Measurements from ENCODE around the gene USP24.
"Not testable (repeated sequence)": the region's sequence is repeated elsewhere in the genome, so short reads cannot be mapped to it uniquely, and the experiment has no call there.

Gene USP24

DNA sequence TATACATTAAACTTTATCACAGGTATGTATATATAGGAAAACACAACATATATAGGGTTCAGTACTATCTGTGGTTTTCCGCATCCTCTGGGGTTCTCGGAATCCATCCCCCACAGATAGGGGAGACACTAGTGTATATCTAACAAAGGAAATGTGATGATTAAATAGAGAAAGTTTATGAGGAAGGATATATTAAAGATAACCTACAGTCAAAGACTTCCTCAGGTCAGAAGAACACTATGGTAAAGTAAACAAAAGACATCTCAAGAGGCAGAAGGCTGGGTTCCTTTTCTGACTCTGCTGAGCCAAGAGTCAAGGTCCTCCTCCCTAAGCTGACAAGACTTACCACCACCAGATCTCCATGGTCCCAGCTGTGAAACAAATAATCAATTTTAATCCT is 12.1 kb downstream of the USP24 start:
- DNase-seq (ENCODE audit: low read depth) = no peak
- H3K4me3 ChIP-seq (ENCODE audit: low read length) = no peak overlapping the region
- TF ChIP-seq, protein P1, sequence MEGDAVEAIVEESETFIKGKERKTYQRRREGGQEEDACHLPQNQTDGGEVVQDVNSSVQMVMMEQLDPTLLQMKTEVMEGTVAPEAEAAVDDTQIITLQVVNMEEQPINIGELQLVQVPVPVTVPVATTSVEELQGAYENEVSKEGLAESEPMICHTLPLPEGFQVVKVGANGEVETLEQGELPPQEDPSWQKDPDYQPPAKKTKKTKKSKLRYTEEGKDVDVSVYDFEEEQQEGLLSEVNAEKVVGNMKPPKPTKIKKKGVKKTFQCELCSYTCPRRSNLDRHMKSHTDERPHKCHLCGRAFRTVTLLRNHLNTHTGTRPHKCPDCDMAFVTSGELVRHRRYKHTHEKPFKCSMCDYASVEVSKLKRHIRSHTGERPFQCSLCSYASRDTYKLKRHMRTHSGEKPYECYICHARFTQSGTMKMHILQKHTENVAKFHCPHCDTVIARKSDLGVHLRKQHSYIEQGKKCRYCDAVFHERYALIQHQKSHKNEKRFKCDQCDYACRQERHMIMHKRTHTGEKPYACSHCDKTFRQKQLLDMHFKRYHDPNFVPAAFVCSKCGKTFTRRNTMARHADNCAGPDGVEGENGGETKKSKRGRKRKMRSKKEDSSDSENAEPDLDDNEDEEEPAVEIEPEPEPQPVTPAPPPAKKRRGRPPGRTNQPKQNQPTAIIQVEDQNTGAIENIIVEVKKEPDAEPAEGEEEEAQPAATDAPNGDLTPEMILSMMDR (IDR thresholded peaks at IDR 0.05; ENCODE audit: insufficient read depth, low read depth, low read length, missing control alignments) = no peak

GRCh38 chr1:55200667-55201066 is 14.5 kb downstream of the USP24 start:
- TF ChIP-seq, protein P1 (IDR thresholded peaks at IDR 0.05; ENCODE audit: insufficient read depth, low read depth, low read length, missing control alignments) = no peak

GRCh38 chr1:55199735-55200134 is 15.4 kb downstream of the USP24 start:
- DNase-seq (ENCODE audit: low read depth); H3K4me3 ChIP-seq (ENCODE audit: low read length): not testable (repeated sequence)

More at GRCh38 chr1:55200667-55201066, 14.5 kb downstream of the USP24 start:
- no peak overlapping the region for H3K4me3 ChIP-seq (ENCODE audit: low read length)
- no peak for DNase-seq (ENCODE audit: low read depth)

- H3K4me3 ChIP-seq (ENCODE audit: low read length) = no peak overlapping the region
- DNase-seq (ENCODE audit: low read depth) = no peak
- TF ChIP-seq, protein P1 (IDR thresholded peaks at IDR 0.05; ENCODE audit: insufficient read depth, low read depth, low read length, missing control alignments) = no peak
Observed at GRCh38 chr1:55198044-55198443, 17.1 kb downstream of the USP24 start.

- TF ChIP-seq, protein P1 (IDR thresholded peaks at IDR 0.05; ENCODE audit: insufficient read depth, low read depth, low read length, missing control alignments) = no peak
- no peak overlapping the region for H3K4me3 ChIP-seq (ENCODE audit: low read length)
- DNase-seq (ENCODE audit: low read depth) = no peak
Observed at GRCh38 chr1:55197099-55197498, 18.1 kb downstream of the USP24 start.

DNA sequence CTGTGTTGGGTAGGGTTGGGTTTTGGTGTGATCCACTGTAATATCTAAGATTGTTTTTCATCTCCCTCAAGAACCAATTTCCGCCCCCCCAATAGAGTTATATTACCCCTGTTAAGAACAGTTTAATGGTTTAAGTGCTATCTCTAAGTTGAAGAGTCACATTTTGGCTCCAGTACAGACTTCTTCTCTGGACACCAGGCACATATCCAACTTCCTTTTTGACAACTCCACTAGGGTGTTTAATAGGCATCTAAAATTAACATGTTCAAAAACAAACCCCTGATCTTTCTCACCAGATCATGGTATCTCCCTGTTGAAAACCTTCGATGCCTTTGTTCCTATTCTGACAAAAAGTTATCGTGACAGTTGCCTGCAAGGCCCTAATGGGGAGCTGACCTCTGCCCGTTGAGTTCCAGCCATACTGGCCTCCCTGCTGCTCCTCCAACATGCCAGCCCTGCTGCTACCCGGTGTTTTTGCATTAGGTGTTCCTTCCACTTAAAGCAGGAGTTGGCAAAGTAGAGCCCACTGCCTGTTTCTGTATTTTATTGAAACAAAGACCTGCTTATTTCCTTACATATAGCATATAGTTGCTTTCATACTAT is 18.6 kb downstream of the USP24 start:
- TF ChIP-seq, protein P1 (IDR thresholded peaks at IDR 0.05; ENCODE audit: insufficient read depth, low read depth, low read length, missing control alignments) = no peak
- no peak for DNase-seq (ENCODE audit: low read depth)
- no peak overlapping the region for H3K4me3 ChIP-seq (ENCODE audit: low read length)

GRCh38 chr1:55195521-55196233 is 19.5 kb downstream of the USP24 start:
- H3K4me3 ChIP-seq (ENCODE audit: low read length) = no peak overlapping the region
- TF ChIP-seq, protein P1 (IDR thresholded peaks at IDR 0.05; ENCODE audit: insufficient read depth, low read depth, low read length, missing control alignments) = no peak
- peak; percentile 69 for DNase-seq (ENCODE audit: low read depth)

Measured in epithelial cell of esophagus (primary cell).